Testis (tissue), 3 donors: Measurements from ENCODE around the gene TBCCD1. TPM values are rescaled to one million over a fixed set of nuclear protein-coding genes. Genes with fewer than 3 reads are reported as not detected.

ENCODE experiments used
- DNase-seq: peaks from one replicate; pipeline ENCODE4 v3.0.0-alpha.2; 2019
- H3K27ac ChIP-seq, 2 donors: fragments of 200-600 bp; sonication (generic); one replicate each; pipeline ENCODE4 v1.5.1; 2019
- H3K27me3 ChIP-seq: fragments of 200-600 bp; sonication (generic); one replicate; pipeline ENCODE4 v1.5.1; 2019
- H3K36me3 ChIP-seq: fragments of 200-600 bp; sonication (generic); one replicate; pipeline ENCODE4 v1.5.1; 2017; ENCODE audit warnings: low read depth; ENCODE audit errors: missing control alignments
- H3K4me1 ChIP-seq: fragments of 200-600 bp; sonication (generic); one replicate; pipeline ENCODE4 v1.5.1; 2019
- H3K4me3 ChIP-seq, 2 donors: fragments of 200-600 bp; sonication (generic); one replicate each; pipeline ENCODE4 v1.5.1; 2017 to 2019
- H3K9me3 ChIP-seq: fragments of 200-600 bp; sonication (generic); one replicate; pipeline ENCODE4 v1.5.1; 2017
- POLR2A ChIP-seq: fragments of 450-650 bp; IDR thresholded peaks from one replicate; pipeline ENCODE4 v1.6.1; 2017; ENCODE audit warnings: antibody characterized with exemption, mild to moderate bottlenecking, moderate library complexity
- WGBS, 2 donors: methylation state at CpG; one replicate each; pipeline ENCODE4 v1.1.5; 2018; 5-methylcytosine and 5-hydroxymethylcytosine counted together
- intact Hi-C: fragments of 100-400 bp; cut with DNase I; formaldehyde crosslinking; loops from one replicate; pipeline ENCODE4 v1.15.1; 2023; ENCODE audit warnings: low total_unique reads
- polyA plus RNA-seq: library from polyadenylated mRNA; stranded (reverse); fragments of 350-450 nt; fragmentation: Illumina TruSeq; extraction: RNeasy Lipid Tissue Mini Kit (QIAGEN cat#74804); gene quantifications from one replicate; pipeline ENCODE4 v1.2.3, GENCODE V29; 2014; ENCODE audit warnings: low read depth, low replicate concordance; ENCODE audit not compliant: insufficient read depth
- total RNA-seq, 2 donors: library from RNA; depleted of rRNA; stranded (reverse); fragments of >200 nt; gene quantifications; one replicate each; pipeline ENCODE4 v1.2.3, GENCODE V29; 2016
- TF ChIP-seq, protein P1 (sequence below), 3 experiments: fragments of 450-650 bp in 2 of 3; fragments of 200-600 bp in 1 of 3; sonication (generic) in 1 of 3; IDR thresholded peaks; one replicate each; pipeline ENCODE4 v1.5.1; 2016 to 2019; ENCODE audit warnings: antibody characterized with exemption in 3 of 3, mild to moderate bottlenecking in 2 of 3, moderate library complexity in 1 of 3

Gene TBCCD1
- total and polyA plus RNA-seq, 3 donors from 2014 or later = 33.1 to 43.4 (median 35.0) TPM

DNA sequence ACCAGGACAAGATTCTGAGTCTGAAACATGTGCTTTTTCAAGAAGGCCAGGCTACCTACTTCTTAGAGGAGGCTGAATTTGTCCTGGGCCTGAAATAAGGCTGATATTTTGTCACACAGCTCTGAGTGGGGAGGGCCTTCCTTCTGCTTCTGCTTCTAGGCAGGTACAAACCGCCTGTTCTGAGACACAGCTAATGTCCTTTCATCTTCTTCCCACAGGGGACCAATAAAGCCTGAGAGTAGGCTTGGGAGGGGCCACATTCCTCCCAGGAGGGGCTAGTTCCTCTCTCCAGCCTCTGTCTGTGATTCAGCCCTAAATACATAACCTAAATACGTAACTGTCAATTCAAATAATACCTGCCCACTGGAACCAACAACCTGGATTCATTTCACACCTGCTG, 57.7 kb downstream of the TBCCD1 start:
- H3K4me1 ChIP-seq = no peaks in the 10 kb centered on the region
- no peak overlapping the region for H3K4me3 ChIP-seq
- 93 to 94% methylated on average over 2 of the region's 2 CpGs for WGBS, 2 donors
- H3K27me3 ChIP-seq = no peaks in the 10 kb centered on the region
- intact Hi-C loops = no loop called here
- no peak for TF ChIP-seq POLR2A
- TF ChIP-seq, protein P1, sequence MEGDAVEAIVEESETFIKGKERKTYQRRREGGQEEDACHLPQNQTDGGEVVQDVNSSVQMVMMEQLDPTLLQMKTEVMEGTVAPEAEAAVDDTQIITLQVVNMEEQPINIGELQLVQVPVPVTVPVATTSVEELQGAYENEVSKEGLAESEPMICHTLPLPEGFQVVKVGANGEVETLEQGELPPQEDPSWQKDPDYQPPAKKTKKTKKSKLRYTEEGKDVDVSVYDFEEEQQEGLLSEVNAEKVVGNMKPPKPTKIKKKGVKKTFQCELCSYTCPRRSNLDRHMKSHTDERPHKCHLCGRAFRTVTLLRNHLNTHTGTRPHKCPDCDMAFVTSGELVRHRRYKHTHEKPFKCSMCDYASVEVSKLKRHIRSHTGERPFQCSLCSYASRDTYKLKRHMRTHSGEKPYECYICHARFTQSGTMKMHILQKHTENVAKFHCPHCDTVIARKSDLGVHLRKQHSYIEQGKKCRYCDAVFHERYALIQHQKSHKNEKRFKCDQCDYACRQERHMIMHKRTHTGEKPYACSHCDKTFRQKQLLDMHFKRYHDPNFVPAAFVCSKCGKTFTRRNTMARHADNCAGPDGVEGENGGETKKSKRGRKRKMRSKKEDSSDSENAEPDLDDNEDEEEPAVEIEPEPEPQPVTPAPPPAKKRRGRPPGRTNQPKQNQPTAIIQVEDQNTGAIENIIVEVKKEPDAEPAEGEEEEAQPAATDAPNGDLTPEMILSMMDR (IDR thresholded peaks at IDR 0.05) = no peak
- no peaks in the 10 kb centered on the region for H3K36me3 ChIP-seq
- no peaks in the 10 kb centered on the region for H3K9me3 ChIP-seq
- H3K27ac ChIP-seq = no peak overlapping the region
- no peak for DNase-seq

DNA sequence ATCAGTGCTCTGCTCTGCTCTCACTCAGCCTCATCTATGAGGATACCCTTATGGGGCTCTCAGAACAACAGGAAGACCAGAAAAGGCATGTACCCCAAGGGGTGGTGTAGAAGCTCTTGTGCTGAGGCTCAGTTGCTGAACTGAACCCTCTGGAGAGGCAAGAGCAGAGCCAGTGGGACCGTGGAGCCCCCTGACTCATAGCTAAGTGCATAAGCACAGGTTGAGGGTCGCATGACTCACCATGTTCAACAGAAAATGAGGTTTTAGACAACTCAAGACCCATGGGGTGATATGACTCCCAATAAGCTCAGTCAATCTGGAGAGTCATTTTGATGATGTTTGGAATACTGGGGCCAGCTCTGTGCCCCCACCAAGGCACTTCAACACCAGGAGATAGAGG, 60.3 kb downstream of the TBCCD1 start:
- TF ChIP-seq, protein P1 (IDR thresholded peaks at IDR 0.05) = no peak
- no peak for TF ChIP-seq POLR2A
- no peak for DNase-seq
- Histone ChIP-seq H3K27ac (no peak overlapping the region), H3K9me3 (no peaks in the 10 kb centered on the region), H3K4me3 (no peak overlapping the region), H3K27me3 (no peaks in the 10 kb centered on the region), H3K4me1 (peaks cover 15% of the 10 kb centered on the region), H3K36me3 (no peaks in the 10 kb centered on the region)
- intact Hi-C loops = no loop called here
- WGBS, 2 donors = 64 to 87% methylated on average over 2 of the region's 2 CpGs

DNA sequence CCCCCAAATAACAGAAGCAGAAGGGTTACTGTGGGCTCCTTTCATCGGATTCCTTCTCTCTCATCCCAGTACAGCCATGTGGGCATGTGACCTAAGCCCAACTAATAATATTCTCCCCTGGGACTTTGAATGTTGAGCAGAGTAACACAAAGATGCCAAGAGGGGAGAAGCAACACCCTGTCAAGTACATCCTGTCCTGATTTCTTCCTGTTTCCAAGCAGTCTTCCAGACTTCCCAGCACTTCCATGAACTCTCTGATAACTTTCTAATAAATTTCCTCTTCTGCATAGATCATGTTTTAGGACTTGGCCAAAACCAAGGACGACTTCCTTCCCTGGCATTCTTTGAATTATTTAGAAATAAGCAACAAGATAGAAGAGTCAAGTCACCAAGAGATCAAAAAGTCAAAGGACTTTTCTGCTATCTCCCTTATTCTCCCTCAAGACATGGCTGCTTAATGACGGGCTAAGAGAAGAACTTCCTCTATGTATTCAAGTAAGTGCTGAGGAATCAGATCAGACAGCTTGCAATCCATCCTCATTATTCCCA, 60.9 kb downstream of the TBCCD1 start:
- WGBS, 2 donors = 47 to 51% methylated on average over 3 of the region's 3 CpGs
- Histone ChIP-seq H3K4me3 (no peak overlapping the region), H3K27me3 (no peaks in the 10 kb centered on the region), H3K27ac (no peak overlapping the region), H3K9me3 (no peaks in the 10 kb centered on the region), H3K4me1 (peaks cover 15% of the 10 kb centered on the region), H3K36me3 (no peaks in the 10 kb centered on the region)
- intact Hi-C loops = no loop called here
- DNase-seq = no peak
- TF ChIP-seq, protein P1 (IDR thresholded peaks at IDR 0.05) = no peak
- TF ChIP-seq POLR2A = no peak

DNA sequence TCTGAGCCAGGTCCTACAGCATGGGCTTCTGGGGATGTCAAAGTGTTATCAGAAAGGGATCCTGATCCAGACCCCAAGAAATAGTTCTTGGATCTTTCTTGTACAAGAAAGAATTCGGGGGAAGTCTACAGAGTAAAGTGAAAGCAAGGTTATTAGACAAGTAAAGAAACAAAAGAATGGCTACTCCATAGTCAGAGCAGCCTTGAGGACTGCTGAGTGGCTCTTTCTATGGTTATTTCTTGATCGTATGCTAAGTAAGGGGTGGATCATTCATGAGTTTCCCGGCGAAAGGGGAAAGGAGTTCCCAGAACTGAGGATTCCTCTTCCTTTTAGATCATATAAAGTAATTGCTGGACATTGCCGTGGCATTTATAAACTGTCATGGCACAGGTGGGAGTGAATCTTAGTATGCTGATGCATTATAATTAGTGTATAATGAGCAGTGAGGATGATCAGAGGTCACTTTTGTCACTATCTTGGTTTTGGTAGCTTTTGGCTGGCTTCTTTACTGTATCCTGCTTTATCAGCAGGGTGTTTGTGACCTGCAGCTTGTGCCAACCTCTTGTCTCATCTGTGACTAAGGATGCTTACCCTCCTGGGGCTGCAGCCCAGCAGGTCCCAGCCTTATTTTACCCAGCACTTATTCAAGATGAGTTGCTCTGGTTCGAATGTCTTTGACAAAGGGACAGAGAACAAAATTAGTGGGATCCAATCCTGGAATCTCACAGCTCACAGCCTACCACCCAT, 64.0 kb downstream of the TBCCD1 start:
- H3K4me3 ChIP-seq = no peak overlapping the region
- no peak overlapping the region for H3K27ac ChIP-seq
- H3K36me3 ChIP-seq = no peaks in the 10 kb centered on the region
- 39 to 45% methylated on average over 6 of the region's 6 CpGs for WGBS, 2 donors
- peaks cover 15% of the 10 kb centered on the region for H3K4me1 ChIP-seq
- no peak for TF ChIP-seq POLR2A
- TF ChIP-seq, protein P1 (IDR thresholded peaks at IDR 0.05) = no peak
- H3K9me3 ChIP-seq = no peaks in the 10 kb centered on the region
- no peaks in the 10 kb centered on the region for H3K27me3 ChIP-seq
- DNase-seq = no peak
- intact Hi-C loops = no loop called here
